KBM-7 (cell line): ENCODE results near the gene DUOXA1.

ENCODE experiments used
- DNase-seq: peaks from one replicate; pipeline ENCODE4 v3.0.0-alpha.2; 2015
- in situ Hi-C: fragments of 300-500 bp; cut with MboI; formaldehyde crosslinking; loops from 2 replicates; pipeline ENCODE4 v1.14.3; 2020; ENCODE audit warnings: low sequenced_read_pairs, low pct_unique_long_range_greater_than_20kb, mixed read lengths

The DUOXA1 gene

GRCh38 chr15:45117308-45118130, 12.2 kb downstream of the DUOXA1 start:
- no peak for DNase-seq
- in situ Hi-C loops = loop anchor here (25.0 kb wide), 1 partner anchor 155 kb away; the partner anchor contains the start of gene TERB2

- in situ Hi-C loops = loop anchor here (25.0 kb wide), 1 partner anchor 154 kb away; the partner anchor contains the start of gene TERB2
- no peak for DNase-seq
These were observed 13.0 kb downstream of the DUOXA1 start for GRCh38 chr15:45116482-45117307.

- in situ Hi-C loops = loop anchor here (25.0 kb wide), 1 partner anchor 154 kb away; the partner anchor contains the start of gene TERB2
These were observed 13.6 kb downstream of the DUOXA1 start for GRCh38 chr15:45116006-45116481.

GRCh38 chr15:45115312-45115820, 14.3 kb downstream of the DUOXA1 start:
- no peak for DNase-seq
- in situ Hi-C loops = loop anchor here (25.0 kb wide), 1 partner anchor 153 kb away; the partner anchor contains the start of gene TERB2

More at GRCh38 chr15:45116006-45116481, 13.6 kb downstream of the DUOXA1 start:
- DNase-seq = no peak

- DNase-seq = no peak
- in situ Hi-C loops = loop anchor here (25.0 kb wide), 1 partner anchor 152 kb away; the partner anchor contains the start of gene TERB2
These were observed 15.0 kb downstream of the DUOXA1 start for GRCh38 chr15:45114751-45115085.

GRCh38 chr15:45114076-45114750, 15.5 kb downstream of the DUOXA1 start, which contains the start of the genes DUOX2 and DUOXA2:
TSS of gene DUOX2 (minus strand) at chr15:45114172. CDS start at chr15:45113411, 761 bp downstream.
TSS of gene DUOXA2 (plus strand) at chr15:45114326. CDS start at chr15:45114606, 280 bp downstream.
- DNase-seq = no peak
- in situ Hi-C loops = loop anchor here (25.0 kb wide), 1 partner anchor 152 kb away; the partner anchor contains the start of gene TERB2

- DNase-seq = no peak
- in situ Hi-C loops = loop anchor here (25.0 kb wide), 1 partner anchor 151 kb away; the partner anchor contains the start of gene TERB2
These were observed 16.2 kb downstream of the DUOXA1 start for GRCh38 chr15:45113380-45113990.

GRCh38 chr15:45112591-45113379, 16.9 kb downstream of the DUOXA1 start:
- in situ Hi-C loops = loop anchor here (25.0 kb wide), 1 partner anchor 150 kb away; the partner anchor contains the start of gene TERB2
- peak; percentile 18 for DNase-seq

- no peak for DNase-seq
- in situ Hi-C loops = loop anchor here (25.0 kb wide), 1 partner anchor 150 kb away; the partner anchor contains the start of gene TERB2
These were observed 17.5 kb downstream of the DUOXA1 start for GRCh38 chr15:45112143-45112590.

- in situ Hi-C loops = loop anchor here (25.0 kb wide), 1 partner anchor 149 kb away; the partner anchor contains the start of gene TERB2
- no peak for DNase-seq
These were observed 18.1 kb downstream of the DUOXA1 start for GRCh38 chr15:45111390-45112142.

GRCh38 chr15:45110256-45110820, 19.3 kb downstream of the DUOXA1 start:
- DNase-seq = no peak
- in situ Hi-C loops = loop anchor here (25.0 kb wide), 1 partner anchor 148 kb away; the partner anchor contains the start of gene TERB2

GRCh38 chr15:45107941-45108630, 21.6 kb downstream of the DUOXA1 start:
- in situ Hi-C loops = loop anchor here (25.0 kb wide), 1 partner anchor 146 kb away; the partner anchor contains the start of gene TERB2
- no peak for DNase-seq

GRCh38 chr15:45106002-45106790, 23.5 kb downstream of the DUOXA1 start:
- no peak for DNase-seq
- in situ Hi-C loops = loop anchor here (25.0 kb wide), 1 partner anchor 144 kb away; the partner anchor contains the start of gene TERB2

GRCh38 chr15:45105586-45105985, 24.1 kb downstream of the DUOXA1 start:
- DNase-seq = no peak
- in situ Hi-C loops = loop anchor here (25.0 kb wide), 1 partner anchor 143 kb away; the partner anchor contains the start of gene TERB2
